GM13976 (cell line): ENCODE measurements around the gene SMYD4.

ENCODE experiments used
- DNase-seq: peaks from one replicate; pipeline ENCODE4 v3.0.0; 2012; ENCODE audit warnings: low spot score
- CTCF ChIP-seq: IDR thresholded peaks from 2 replicates; pipeline ENCODE4 v1.5.1; 2012; ENCODE audit warnings: borderline replicate concordance, mild to moderate bottlenecking; ENCODE audit not compliant: insufficient read depth; ENCODE audit errors: extremely low read depth, missing control alignments, control extremely low read depth
- in situ Hi-C: fragments of 300-500 bp; cut with MboI; formaldehyde crosslinking; loops from one replicate; pipeline ENCODE4 v1.12.0; 2022; ENCODE audit warnings: low sequenced_read_pairs, mixed read lengths, inconsistent platforms; ENCODE audit not compliant: unreplicated experiment

SMYD4 gene

GRCh38 chr17:1871756-1872155 lies 42.1 kb upstream of the SMYD4 start:
- no peak for DNase-seq
- in situ Hi-C loops = no loop called here
- TF ChIP-seq CTCF = no peak

GRCh38 chr17:1870592-1870991 lies 40.9 kb upstream of the SMYD4 start:
- in situ Hi-C loops = no loop called here
- DNase-seq = peak; percentile 54
- no peak for TF ChIP-seq CTCF

GRCh38 chr17:1868090-1868489 lies 38.4 kb upstream of the SMYD4 start:
- no peak for TF ChIP-seq CTCF
- in situ Hi-C loops = no loop called here
- DNase-seq = no peak

- no peak for TF ChIP-seq CTCF
These were observed 37.6 kb upstream of the SMYD4 start for GRCh38 chr17:1867307-1867706.

GRCh38 chr17:1865252-1866037 lies 35.7 kb upstream of the SMYD4 start:
- TF ChIP-seq CTCF = peak; percentile 32
- DNase-seq = peak; percentile 63
- in situ Hi-C loops = no loop called here

More at GRCh38 chr17:1867307-1867706, 37.6 kb upstream of the SMYD4 start:
- in situ Hi-C loops = no loop called here
- no peak for DNase-seq

GRCh38 chr17:1861391-1862010 lies 31.8 kb upstream of the SMYD4 start:
- no peak for TF ChIP-seq CTCF
- in situ Hi-C loops = no loop called here
- no peak for DNase-seq
